Endothelial cell of umbilical vein (primary cell): Measurements from ENCODE around the gene COL19A1. TPM values are rescaled to one million over a fixed set of nuclear protein-coding genes. Genes with fewer than 3 reads are reported as not detected.

Experiments used
- BruUV-seq: library from RNA; stranded (reverse); fragments of 400-500 nt; replicated peaks from 2 replicates; lab custom pipeline; 2021; lab: Mats Ljungman, UMichigan
- CTCF ChIA-PET: fragments of 300-600, 350-600 bp; sonication (Branson Sonifier 250); formaldehyde crosslinking; loops from one replicate; lab custom pipeline; 2021; ENCODE audit warnings: antibody characterized with exemption, inconsistent platforms; lab: Charles Lee
- POLR2A ChIA-PET: fragments of 300-600, 350-600 bp; sonication (Branson Sonifier 250); formaldehyde crosslinking; loops from one replicate; lab custom pipeline; 2021; ENCODE audit warnings: antibody characterized with exemption, inconsistent platforms; lab: Charles Lee
- DNase-seq: peaks from one replicate; pipeline ENCODE4 v3.0.0-alpha.2; 2011; ENCODE audit warnings: low read depth, low spot score
- FAIRE-seq: peaks from 2 replicates; lab custom pipeline; 2011; peaks lifted over from hg19 to GRCh38; lab: Jason Lieb, UNC
- H2AFZ ChIP-seq: 2 replicates; pipeline ENCODE4 v1.6.0; 2012; ENCODE audit warnings: low read depth, low read length, control low read depth, inconsistent platforms
- H3K27ac ChIP-seq: 2 replicates; pipeline ENCODE4 v1.5.1; 2011; ENCODE audit warnings: low read depth, mild to moderate bottlenecking, control low read depth, low read length, moderate library complexity; ENCODE audit not compliant: insufficient read depth
- H3K27me3 ChIP-seq, 2 experiments: 2 replicates each; pipeline versions ENCODE4 v1.6.0 to v1.6.1; 2011; ENCODE audit warnings: low read length in 2 of 2, mixed read lengths in 1 of 2; ENCODE audit not compliant: control insufficient read depth in 2 of 2, insufficient read depth in 2 of 2
- H3K36me3 ChIP-seq, 2 experiments: 2 replicates in 1 of 2; 3 replicates in 1 of 2; pipeline ENCODE4 v1.5.1; 2011; ENCODE audit warnings: low read length in 2 of 2, mild to moderate bottlenecking in 1 of 2, moderate library complexity in 1 of 2; ENCODE audit not compliant: control insufficient read depth in 2 of 2, insufficient read depth in 2 of 2; ENCODE audit errors: extremely low read depth in 1 of 2
- H3K4me1 ChIP-seq: 3 replicates; pipeline ENCODE4 v1.5.1; 2011; ENCODE audit warnings: mild to moderate bottlenecking, low read length; ENCODE audit not compliant: control insufficient read depth, insufficient read depth; ENCODE audit errors: extremely low read depth
- H3K4me2 ChIP-seq: 2 replicates; pipeline ENCODE4 v1.6.1; 2011; ENCODE audit warnings: low read length, control low read depth, mixed read lengths; ENCODE audit not compliant: insufficient read depth
- H3K4me3 ChIP-seq, 3 experiments: fragments of 200-600 bp in 1 of 3; sonication (generic), shearing (Covaris generic) in 1 of 3; replicated peaks in 1 of 3; 2 replicates each; pipeline ENCODE4 v1.5.1; 2011 to 2016; ENCODE audit warnings: control low read depth in 3 of 3, low read length in 3 of 3, mild to moderate bottlenecking in 2 of 3, inconsistent platforms in 1 of 3, low read depth in 1 of 3, moderate library complexity in 1 of 3; ENCODE audit not compliant: insufficient read depth in 1 of 3
- H3K79me2 ChIP-seq: 2 replicates; pipeline ENCODE4 v1.6.0; 2012; ENCODE audit warnings: low read length, inconsistent platforms; ENCODE audit not compliant: control insufficient read depth, insufficient read depth
- H3K9ac ChIP-seq: replicated peaks from 2 replicates; pipeline ENCODE3; 2011; ENCODE audit warnings: low read length, control low read depth; ENCODE audit not compliant: insufficient read depth; ENCODE audit errors: extremely low read depth
- H3K9me1 ChIP-seq: replicated peaks from 3 replicates; pipeline ENCODE4 v1.6.0; 2011; ENCODE audit warnings: mild to moderate bottlenecking, low read length; ENCODE audit not compliant: control insufficient read depth, insufficient read depth; ENCODE audit errors: extremely low read depth
- H3K9me3 ChIP-seq: replicated peaks from 2 replicates; pipeline ENCODE4 v1.5.1; 2012; ENCODE audit warnings: low read length, inconsistent platforms; ENCODE audit not compliant: control insufficient read depth, insufficient read depth
- H4K20me1 ChIP-seq: replicated peaks from 2 replicates; pipeline ENCODE3; 2011; ENCODE audit warnings: mild to moderate bottlenecking, low read length; ENCODE audit not compliant: control insufficient read depth, insufficient read depth; ENCODE audit errors: extremely low read depth
- CTCF ChIP-seq, 2 donors: IDR thresholded peaks; 1 replicate in 1 of 2; 2 replicates in 1 of 2; pipeline ENCODE4 v1.5.1; 2011; ENCODE audit warnings: low read length in 2 of 2, mild to moderate bottlenecking in 2 of 2, moderate library complexity in 2 of 2, control low read depth in 1 of 2, inconsistent platforms in 1 of 2, low read depth in 1 of 2; ENCODE audit not compliant: insufficient read depth in 1 of 2; ENCODE audit errors: extremely low read depth in 1 of 2
- EZH2 ChIP-seq: IDR thresholded peaks from 2 replicates; pipeline ENCODE4 v1.6.1; 2012; ENCODE audit warnings: borderline replicate concordance, low read depth, mild to moderate bottlenecking, moderate library complexity, low read length, inconsistent platforms; ENCODE audit not compliant: severe bottlenecking
- FOS ChIP-seq: IDR thresholded peaks from 2 replicates; pipeline ENCODE4 v1.6.1; 2011; ENCODE audit warnings: mild to moderate bottlenecking, low read length, moderate library complexity, borderline replicate concordance; ENCODE audit not compliant: insufficient read depth
- GATA2 ChIP-seq: IDR thresholded peaks from 2 replicates; pipeline ENCODE4 v1.7.0; 2011; ENCODE audit warnings: low read depth, mild to moderate bottlenecking, moderate library complexity, mixed read lengths, low read length; ENCODE audit not compliant: insufficient read length, insufficient read depth
- JUN ChIP-seq: IDR thresholded peaks from 2 replicates; pipeline ENCODE4 v1.6.1; 2011; ENCODE audit warnings: borderline replicate concordance, low read depth; ENCODE audit not compliant: insufficient read length, insufficient read depth
- MAX ChIP-seq: IDR thresholded peaks from 2 replicates; pipeline ENCODE4 v1.6.1; 2011; ENCODE audit not compliant: insufficient read depth, insufficient read length
- MYC ChIP-seq: IDR thresholded peaks from one replicate; pipeline ENCODE4 v1.6.1; 2011; ENCODE audit warnings: mild to moderate bottlenecking, low read depth, low read length
- POLR2A ChIP-seq: IDR thresholded peaks from 2 replicates; pipeline ENCODE4 v1.6.1; 2012; ENCODE audit warnings: low read depth, mild to moderate bottlenecking, control low read depth, low read length
- POLR2AphosphoS5 ChIP-seq: IDR thresholded peaks from 2 replicates; pipeline ENCODE4 v1.6.1; 2012; ENCODE audit warnings: low read depth, mild to moderate bottlenecking, control low read depth, low read length, moderate library complexity; ENCODE audit not compliant: insufficient read depth
- dilution Hi-C: fragments of 300-500 bp; cut with MboI; formaldehyde crosslinking; loops from one replicate; pipeline ENCODE4 v1.15.0; 2019; ENCODE audit warnings: low sequenced_read_pairs; ENCODE audit not compliant: extremely low pct_ligation_motif_present
- intact Hi-C: fragments of 100-400 bp; cut with micrococcal nuclease; formaldehyde crosslinking; loops from one replicate; pipeline ENCODE4 v1.10.0; 2022
- polyA plus RNA-seq, 4 experiments: library from polyadenylated mRNA; depleted of rRNA in 3 of 4; stranded (reverse) in 3 of 4; unstranded in 1 of 4; fragments of >200 nt; gene quantifications; 2 replicates each; pipeline versions ENCODE4 v1.2.1 to v1.2.3, GENCODE V29; 2011 to 2012; ENCODE audit warnings: missing spikeins in 1 of 4
- total RNA-seq: library from RNA; stranded (reverse); gene quantifications from 2 replicates; pipeline ENCODE4 v1.2.3, GENCODE V29; 2021

COL19A1 gene
- total and polyA plus RNA-seq, 2 donors (not counting 3 experiments of a cell fraction or from before 2014, with no cell fraction given), result not detected

GRCh38 chr6:70241031-70241430, 374.7 kb downstream of the COL19A1 start:
- no peaks in the 10 kb centered on the region for H3K27me3 ChIP-seq
- H3K9me3 ChIP-seq, result no peaks in the 10 kb centered on the region
- H3K4me1 ChIP-seq, result no peaks in the 10 kb centered on the region
- FAIRE-seq (no peak), DNase-seq (no peak)
- H2AFZ ChIP-seq, result no peak overlapping the region
- H3K9me1 ChIP-seq, result no peaks in the 10 kb centered on the region
- CTCF ChIA-PET, result no interaction called here
- POLR2A ChIA-PET, result no interaction called here
- H3K79me2 ChIP-seq, result no peaks in the 10 kb centered on the region
- H3K4me2 ChIP-seq, result no peak overlapping the region
- H4K20me1 ChIP-seq, result no peaks in the 10 kb centered on the region
- H3K36me3 ChIP-seq, result no peaks in the 10 kb centered on the region
- TF ChIP-seq POLR2A (no peak), EZH2 (no peak), GATA2 (no peak), POLR2AphosphoS5 (no peak), MAX (no peak), MYC (no peak), JUN (no peak), CTCF (IDR thresholded peaks at IDR 0.05; ENCODE audit: extremely low read depth in 1 of 2, insufficient read depth in 1 of 2, low read depth in 1 of 2, low read length in 2 of 2) (no peak), FOS (no peak)
- H3K27ac ChIP-seq, result no peak overlapping the region
- no peak overlapping the region for H3K4me3 ChIP-seq
- dilution Hi-C loops (no loop called here), intact Hi-C loops (no loop called here)
- no peak overlapping the region for H3K9ac ChIP-seq
- BruUV-seq, result no TSS peak
